HEK293 (cell line): ENCODE data around the gene CHN1.

Experiments
- BCL6B ChIP-seq: fragments of 450-650 bp; formaldehyde crosslinking; IDR thresholded peaks from 2 replicates; pipeline ENCODE4 v1.5.1; 2017; ENCODE audit warnings: missing biosample characterization, missing genetic modification characterization
- FEZF1 ChIP-seq: fragments of 450-650 bp; formaldehyde crosslinking; IDR thresholded peaks from 2 replicates; pipeline ENCODE4 v1.5.1; 2016; ENCODE audit warnings: missing biosample characterization, missing genetic modification characterization
- HIC1 ChIP-seq: fragments of 450-650 bp; formaldehyde crosslinking; IDR thresholded peaks from 2 replicates; pipeline ENCODE4 v1.5.1; 2016; ENCODE audit warnings: missing biosample characterization, missing genetic modification characterization
- HOXC10 ChIP-seq: sonication (generic); formaldehyde crosslinking; IDR thresholded peaks from 2 replicates; pipeline ENCODE4 v1.8.1; 2023; ENCODE audit warnings: mild to moderate bottlenecking, missing genetic modification reagents
- IKZF3 ChIP-seq: fragments of 450-650 bp; IDR thresholded peaks from 2 replicates; pipeline ENCODE4 v1.5.0; 2018; ENCODE audit warnings: missing biosample characterization, mild to moderate bottlenecking, missing genetic modification characterization, moderate library complexity
- KLF16 ChIP-seq: fragments of 450-650 bp; formaldehyde crosslinking; IDR thresholded peaks from 2 replicates; pipeline ENCODE4 v1.5.1; 2017; ENCODE audit warnings: missing biosample characterization, missing genetic modification characterization
- PRDM4 ChIP-seq: fragments of 450-650 bp; formaldehyde crosslinking; IDR thresholded peaks from 2 replicates; pipeline ENCODE4 v1.5.1; 2017; ENCODE audit warnings: missing biosample characterization, missing genetic modification characterization
- SCRT1 ChIP-seq: fragments of 450-650 bp; formaldehyde crosslinking; IDR thresholded peaks from 2 replicates; pipeline ENCODE4 v1.5.1; 2016; ENCODE audit warnings: missing biosample characterization, missing genetic modification characterization, borderline replicate concordance
- SP7 ChIP-seq: fragments of 450-650 bp; formaldehyde crosslinking; IDR thresholded peaks from 2 replicates; pipeline ENCODE4 v1.5.1; 2016; ENCODE audit warnings: missing biosample characterization, missing genetic modification characterization
- WT1 ChIP-seq: fragments of 450-650 bp; formaldehyde crosslinking; IDR thresholded peaks from 2 replicates; pipeline ENCODE4 v1.5.1; 2016; ENCODE audit warnings: missing biosample characterization, missing genetic modification characterization
- ZBTB17 ChIP-seq: fragments of 450-650 bp; formaldehyde crosslinking; IDR thresholded peaks from 2 replicates; pipeline ENCODE4 v1.5.1; 2016; ENCODE audit warnings: missing biosample characterization, missing genetic modification characterization
- ZFP3 ChIP-seq: fragments of 450-650 bp; formaldehyde crosslinking; IDR thresholded peaks from 2 replicates; pipeline ENCODE4 v1.5.1; 2016; ENCODE audit warnings: low read depth, missing biosample characterization, missing genetic modification characterization
- ZFP37 ChIP-seq: fragments of 450-650 bp; formaldehyde crosslinking; IDR thresholded peaks from 2 replicates; pipeline ENCODE4 v1.5.1; 2016; ENCODE audit warnings: missing biosample characterization, missing genetic modification characterization
- ZFP41 ChIP-seq: fragments of 450-650 bp; formaldehyde crosslinking; IDR thresholded peaks from 2 replicates; pipeline ENCODE4 v1.5.1; 2016; ENCODE audit warnings: missing biosample characterization, missing genetic modification characterization, borderline replicate concordance
- ZNF133 ChIP-seq: fragments of 450-650 bp; formaldehyde crosslinking; IDR thresholded peaks from 2 replicates; pipeline ENCODE4 v1.5.1; 2016; ENCODE audit warnings: missing biosample characterization, missing genetic modification characterization
- ZNF26 ChIP-seq: fragments of 450-650 bp; formaldehyde crosslinking; IDR thresholded peaks from 2 replicates; pipeline ENCODE4 v1.5.1; 2016; ENCODE audit warnings: missing biosample characterization, missing genetic modification characterization
- ZNF266 ChIP-seq: fragments of 450-650 bp; formaldehyde crosslinking; IDR thresholded peaks from 2 replicates; pipeline ENCODE4 v1.5.1; 2016; ENCODE audit warnings: missing biosample characterization, missing genetic modification characterization, low read depth
- ZNF324 ChIP-seq: fragments of 450-650 bp; formaldehyde crosslinking; IDR thresholded peaks from 2 replicates; pipeline ENCODE4 v1.5.1; 2016; ENCODE audit warnings: missing biosample characterization, missing genetic modification characterization
- ZNF558 ChIP-seq: fragments of 450-650 bp; formaldehyde crosslinking; IDR thresholded peaks from 2 replicates; pipeline ENCODE4 v1.5.1; 2016; ENCODE audit warnings: missing biosample characterization, missing genetic modification characterization
- ZNF629 ChIP-seq: fragments of 450-650 bp; formaldehyde crosslinking; IDR thresholded peaks from 2 replicates; pipeline ENCODE4 v1.5.1; 2017; ENCODE audit warnings: missing biosample characterization, missing genetic modification characterization
- ZNF704 ChIP-seq: fragments of 450-650 bp; formaldehyde crosslinking; IDR thresholded peaks from 2 replicates; pipeline ENCODE4 v1.5.1; 2016; ENCODE audit warnings: missing biosample characterization, missing genetic modification characterization
- ZXDB ChIP-seq: fragments of 450-650 bp; formaldehyde crosslinking; IDR thresholded peaks from 2 replicates; pipeline ENCODE4 v1.5.1; 2016; ENCODE audit warnings: missing biosample characterization, missing genetic modification characterization
- TF ChIP-seq, protein P1 (sequence below): fragments of 450-650 bp; formaldehyde crosslinking; IDR thresholded peaks from 2 replicates; pipeline ENCODE4 v1.5.1; 2016; ENCODE audit warnings: missing biosample characterization, missing genetic modification characterization
- TF ChIP-seq, protein P2 (sequence below): fragments of 450-650 bp; formaldehyde crosslinking; IDR thresholded peaks from 2 replicates; pipeline ENCODE4 v1.5.1; 2016; ENCODE audit warnings: missing biosample characterization, missing genetic modification characterization

CHN1 gene

DNA sequence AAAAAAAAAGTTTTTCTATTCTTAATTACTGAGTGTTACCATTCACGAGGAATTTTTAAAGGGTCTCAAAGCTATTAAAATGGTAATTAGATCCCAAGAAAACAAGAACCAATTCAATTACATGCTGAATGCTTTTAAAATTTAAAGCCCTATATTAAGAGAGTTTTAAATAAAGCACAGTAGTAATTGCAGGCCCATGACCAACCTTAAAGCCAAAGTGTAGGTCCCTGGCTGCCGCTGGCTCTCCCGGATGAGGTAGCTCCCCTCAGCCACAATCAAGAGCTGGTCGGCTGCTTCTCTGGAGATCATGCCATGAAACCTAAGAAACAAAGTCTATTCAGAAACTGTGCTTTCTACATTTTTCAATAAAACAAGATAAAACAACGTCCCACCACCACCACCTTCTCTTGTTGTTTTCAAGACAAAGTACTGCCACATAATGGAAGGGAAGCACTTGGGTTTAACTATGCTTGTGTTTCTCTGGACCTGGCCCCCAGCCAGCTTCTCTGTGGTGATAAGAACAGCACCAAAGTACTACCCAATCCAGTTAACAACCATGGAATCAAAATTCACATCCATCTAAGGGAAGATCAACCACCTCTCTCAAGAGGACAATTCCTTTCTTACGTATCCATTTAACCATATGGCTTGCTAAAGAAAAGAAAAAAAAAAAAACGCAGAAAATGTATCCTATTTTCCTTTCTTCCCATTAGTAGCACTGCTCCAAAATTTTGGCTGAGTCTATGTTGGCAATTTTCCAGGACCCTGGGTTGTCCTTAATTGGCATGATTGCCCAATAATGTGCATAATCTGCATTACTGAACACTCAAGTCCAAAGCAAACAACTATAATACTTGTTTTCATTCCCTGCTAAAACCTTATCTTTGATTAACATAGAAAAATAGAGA lies 90.1 kb downstream of the CHN1 start (continued):
- 0 out of 2 replicates have a peak, but pooled peaks have one; percentile 48 for TF ChIP-seq WT1 (tag by site-specific recombination)
- peak; percentile 66; the same call in 1 of the 2 replicates for TF ChIP-seq IKZF3 (tag by site-specific recombination)
- no peak for TF ChIP-seq ZNF133 (tag by site-specific recombination)
- peak; percentile 81 for TF ChIP-seq FEZF1 (tag by site-specific recombination)
- TF ChIP-seq ZNF26 (tag by site-specific recombination) = no peak
- peak; percentile 76 for TF ChIP-seq ZXDB (tag by site-specific recombination)
- TF ChIP-seq, protein P1, sequence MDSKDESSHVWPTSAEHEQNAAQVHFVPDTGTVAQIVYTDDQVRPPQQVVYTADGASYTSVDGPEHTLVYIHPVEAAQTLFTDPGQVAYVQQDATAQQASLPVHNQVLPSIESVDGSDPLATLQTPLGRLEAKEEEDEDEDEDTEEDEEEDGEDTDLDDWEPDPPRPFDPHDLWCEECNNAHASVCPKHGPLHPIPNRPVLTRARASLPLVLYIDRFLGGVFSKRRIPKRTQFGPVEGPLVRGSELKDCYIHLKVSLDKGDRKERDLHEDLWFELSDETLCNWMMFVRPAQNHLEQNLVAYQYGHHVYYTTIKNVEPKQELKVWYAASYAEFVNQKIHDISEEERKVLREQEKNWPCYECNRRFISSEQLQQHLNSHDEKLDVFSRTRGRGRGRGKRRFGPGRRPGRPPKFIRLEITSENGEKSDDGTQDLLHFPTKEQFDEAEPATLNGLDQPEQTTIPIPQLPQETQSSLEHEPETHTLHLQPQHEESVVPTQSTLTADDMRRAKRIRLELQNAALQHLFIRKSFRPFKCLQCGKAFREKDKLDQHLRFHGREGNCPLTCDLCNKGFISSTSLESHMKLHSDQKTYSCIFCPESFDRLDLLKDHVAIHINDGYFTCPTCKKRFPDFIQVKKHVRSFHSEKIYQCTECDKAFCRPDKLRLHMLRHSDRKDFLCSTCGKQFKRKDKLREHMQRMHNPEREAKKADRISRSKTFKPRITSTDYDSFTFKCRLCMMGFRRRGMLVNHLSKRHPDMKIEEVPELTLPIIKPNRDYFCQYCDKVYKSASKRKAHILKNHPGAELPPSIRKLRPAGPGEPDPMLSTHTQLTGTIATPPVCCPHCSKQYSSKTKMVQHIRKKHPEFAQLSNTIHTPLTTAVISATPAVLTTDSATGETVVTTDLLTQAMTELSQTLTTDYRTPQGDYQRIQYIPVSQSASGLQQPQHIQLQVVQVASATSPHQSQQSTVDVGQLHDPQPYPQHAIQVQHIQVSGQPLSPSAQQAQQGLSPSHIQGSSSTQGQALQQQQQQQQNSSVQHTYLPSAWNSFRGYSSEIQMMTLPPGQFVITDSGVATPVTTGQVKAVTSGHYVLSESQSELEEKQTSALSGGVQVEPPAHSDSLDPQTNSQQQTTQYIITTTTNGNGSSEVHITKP (tag by site-specific recombination) = peak; percentile 51; the same call in 1 of the 2 replicates
- TF ChIP-seq, protein P2, sequence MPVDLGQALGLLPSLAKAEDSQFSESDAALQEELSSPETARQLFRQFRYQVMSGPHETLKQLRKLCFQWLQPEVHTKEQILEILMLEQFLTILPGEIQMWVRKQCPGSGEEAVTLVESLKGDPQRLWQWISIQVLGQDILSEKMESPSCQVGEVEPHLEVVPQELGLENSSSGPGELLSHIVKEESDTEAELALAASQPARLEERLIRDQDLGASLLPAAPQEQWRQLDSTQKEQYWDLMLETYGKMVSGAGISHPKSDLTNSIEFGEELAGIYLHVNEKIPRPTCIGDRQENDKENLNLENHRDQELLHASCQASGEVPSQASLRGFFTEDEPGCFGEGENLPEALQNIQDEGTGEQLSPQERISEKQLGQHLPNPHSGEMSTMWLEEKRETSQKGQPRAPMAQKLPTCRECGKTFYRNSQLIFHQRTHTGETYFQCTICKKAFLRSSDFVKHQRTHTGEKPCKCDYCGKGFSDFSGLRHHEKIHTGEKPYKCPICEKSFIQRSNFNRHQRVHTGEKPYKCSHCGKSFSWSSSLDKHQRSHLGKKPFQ (tag by site-specific recombination) = no peak
- TF ChIP-seq ZNF324 (tag by site-specific recombination) = no peak
- TF ChIP-seq SCRT1 = peak; percentile 58
- peak; percentile 11; the same call in 1 of the 2 replicates for TF ChIP-seq SP7 (tag by site-specific recombination)
- no peak for TF ChIP-seq ZNF266 (tag by site-specific recombination)
- TF ChIP-seq ZNF629 (tag by site-specific recombination) = peak; percentile 55
- no peak for TF ChIP-seq KLF16 (tag by site-specific recombination)
- no peak for TF ChIP-seq ZFP41
- TF ChIP-seq HIC1 (tag by site-specific recombination) = no peak
- no peak for TF ChIP-seq HOXC10 (CRISPR knock-in tag)
- TF ChIP-seq ZNF704 (tag by site-specific recombination) = no peak
- no peak for TF ChIP-seq ZFP3 (tag by site-specific recombination)
- no peak for TF ChIP-seq ZFP37
- 0 out of 2 replicates have a peak, but pooled peaks have one; percentile 15 for TF ChIP-seq ZNF558 (tag by site-specific recombination)
- peak; percentile 61; the same call in 1 of the 2 replicates for TF ChIP-seq ZBTB17
- 0 out of 2 replicates have a peak, but pooled peaks have one; percentile 50 for TF ChIP-seq BCL6B (tag by site-specific recombination)
- TF ChIP-seq PRDM4 (tag by site-specific recombination) = peak; percentile 57
